ENCODE results near the gene FUT3.
A peak's percentile ranks its signal among the peaks of the same experiment; 100 is the strongest.

FUT3 gene

DNA sequence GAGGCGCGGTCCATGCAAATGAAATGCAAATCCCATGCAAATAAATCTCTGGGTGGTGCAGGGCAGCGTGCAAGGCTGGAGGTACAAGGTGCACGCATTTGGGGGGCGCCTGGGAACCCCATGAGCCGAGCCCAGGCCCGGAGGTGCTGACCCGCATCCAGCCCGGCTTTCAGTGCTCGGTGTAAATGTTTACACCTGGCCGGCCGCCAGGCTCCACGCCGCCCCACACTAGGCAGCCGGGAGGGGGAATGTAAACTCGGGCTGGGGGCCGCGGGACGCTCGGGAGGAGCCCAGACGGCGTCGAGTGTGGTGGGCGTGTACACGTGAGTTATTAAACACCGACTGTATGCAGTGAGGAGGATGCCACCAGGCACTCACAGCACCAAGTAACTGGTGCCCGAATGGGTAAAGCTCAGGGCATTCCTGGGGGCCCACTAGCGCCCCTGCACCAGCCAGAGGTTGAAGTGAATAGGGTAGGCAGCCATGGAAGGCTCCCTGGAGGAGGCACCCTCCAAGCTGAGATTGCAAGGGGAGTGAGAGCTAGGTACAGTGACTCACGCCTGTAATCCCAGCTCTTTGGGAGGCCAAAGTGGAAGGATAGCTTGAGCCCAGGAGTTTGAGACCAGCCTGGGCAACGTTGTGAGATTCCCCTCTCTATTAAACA is 28.9 kb downstream of the FUT3 start:
- DNase-seq: no peak

- no peak for DNase-seq
Observed at GRCh38 chr19:5821521-5822180, 29.6 kb downstream of the FUT3 start.

- DNase-seq: no peak
Observed at GRCh38 chr19:5820785-5821184, 30.5 kb downstream of the FUT3 start.

DNA sequence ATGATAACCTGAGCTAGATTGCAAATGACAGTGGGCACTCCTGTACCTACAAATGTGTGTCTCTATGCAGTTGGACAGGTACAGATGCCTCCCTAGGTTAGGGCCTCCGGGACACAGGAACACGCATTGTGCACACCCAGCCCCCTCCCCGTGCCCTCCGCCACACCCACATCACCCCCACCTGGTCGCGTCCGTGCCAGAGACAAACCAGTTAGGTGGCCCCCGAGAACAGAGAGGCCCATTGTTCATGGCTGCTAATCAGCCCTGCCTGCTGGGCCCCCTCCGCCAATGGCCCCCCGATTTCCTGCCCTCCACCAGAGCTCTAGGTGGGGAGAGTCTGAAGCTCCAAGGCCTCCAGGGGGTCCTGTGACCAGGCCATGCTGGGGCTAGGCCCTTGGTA is 32.7 kb downstream of the FUT3 start:
- DNase-seq: no peak

- DNase-seq: no peak
Observed at GRCh38 chr19:5817218-5817617, 34.0 kb downstream of the FUT3 start.

- DNase-seq: no peak
Observed at GRCh38 chr19:5814852-5815246, 36.4 kb downstream of the FUT3 start.

GRCh38 chr19:5814123-5814851 is 37.0 kb downstream of the FUT3 start:
- no peak for DNase-seq

- DNase-seq: no peak
Observed at GRCh38 chr19:5811117-5811516, 40.1 kb downstream of the FUT3 start.

DNA sequence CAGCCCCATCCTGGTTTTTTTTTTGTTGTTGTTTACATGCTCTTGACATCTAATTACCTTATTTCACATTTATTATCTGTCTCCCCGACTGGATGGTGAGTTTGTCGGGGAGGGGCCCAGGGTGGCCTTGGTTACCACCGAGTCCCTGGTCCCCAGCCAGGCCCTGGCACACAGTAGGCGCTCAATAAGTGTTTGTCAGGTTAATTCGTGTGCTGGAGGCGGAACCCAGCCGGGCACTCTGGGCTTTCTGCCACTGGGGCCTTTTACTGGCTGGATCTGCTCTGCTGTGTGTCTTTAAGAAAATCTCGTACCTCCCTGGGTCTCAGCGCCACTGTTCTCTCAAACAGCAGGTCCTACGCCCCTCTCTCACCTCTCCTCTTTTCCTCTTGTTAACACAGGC is 41.8 kb downstream of the FUT3 start:
- DNase-seq: no peak

DNA sequence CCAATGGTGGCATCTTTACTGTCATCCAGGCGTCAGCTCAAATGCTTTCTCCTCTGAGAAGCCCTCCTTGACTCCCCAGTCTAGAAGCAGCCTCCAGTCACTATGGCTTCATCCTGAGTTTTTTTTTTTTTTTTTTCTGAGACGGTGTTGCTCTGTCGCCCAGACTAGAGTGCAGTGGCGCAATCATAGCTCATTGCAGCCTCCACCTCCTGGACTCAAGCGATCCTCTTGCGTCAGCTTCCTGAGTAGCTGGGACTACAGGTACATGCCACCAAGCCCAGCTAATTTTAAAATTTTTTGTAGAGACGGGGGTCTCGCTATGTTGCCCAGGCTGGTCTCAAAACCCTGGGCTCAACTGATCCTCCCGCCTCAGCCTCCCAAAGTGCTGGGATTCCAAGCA is 42.2 kb downstream of the FUT3 start:
- no peak for DNase-seq

DNA sequence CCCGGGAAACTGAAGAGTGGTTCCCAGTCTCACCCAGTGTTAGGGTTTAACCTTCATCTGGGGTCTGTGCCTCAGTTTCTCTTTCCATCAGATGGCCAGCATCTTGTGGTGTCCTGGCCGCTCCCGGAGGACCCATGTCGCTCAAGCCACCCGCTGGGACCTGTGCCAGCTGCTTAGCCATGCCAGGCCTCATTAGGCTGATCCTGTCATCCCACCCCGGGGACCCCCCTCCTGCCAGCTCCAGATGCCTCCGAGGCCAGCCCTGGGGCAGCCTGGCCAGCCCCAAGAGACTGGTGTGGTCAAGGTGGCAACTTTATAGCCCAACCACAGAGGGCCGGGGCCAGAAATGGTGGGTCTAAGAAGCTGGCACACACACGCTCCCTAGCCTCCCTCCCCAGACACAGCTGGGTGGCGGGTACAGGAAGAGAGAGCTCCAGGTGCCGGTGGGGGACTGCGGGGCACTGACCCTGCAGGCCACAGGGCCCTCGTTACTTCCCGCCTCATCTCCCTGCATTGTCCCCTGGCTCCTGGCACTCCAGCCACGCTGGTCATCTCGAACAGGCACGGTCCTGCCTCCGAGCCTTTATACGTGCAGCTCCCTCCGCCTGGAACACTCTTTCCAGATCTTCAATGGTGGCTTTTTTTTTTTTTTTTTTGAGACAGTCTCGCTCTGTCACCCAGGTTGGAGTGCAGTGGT is 43.0 kb downstream of the FUT3 start:
- no peak for DNase-seq

GRCh38 chr19:5806905-5807304 is 44.3 kb downstream of the FUT3 start:
- DNase-seq: no peak

DNA sequence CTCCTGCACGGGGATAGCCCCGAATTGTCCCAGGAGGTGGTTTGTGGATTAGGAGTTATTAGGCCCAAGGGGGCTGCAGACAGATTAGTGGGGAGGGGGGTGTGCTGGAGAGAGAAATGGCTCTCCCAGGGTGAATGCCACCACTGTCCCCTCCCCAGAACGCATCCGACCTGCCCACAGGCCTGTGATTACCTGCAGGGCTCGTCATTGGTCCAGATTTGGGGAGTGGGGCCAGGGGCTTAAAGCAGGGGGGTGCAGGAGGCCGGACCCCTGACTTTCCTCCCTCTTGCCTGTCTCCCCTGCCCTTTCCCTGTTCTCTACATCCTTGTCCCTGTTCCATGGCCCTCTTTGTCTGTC is 45.1 kb downstream of the FUT3 start:
- DNase-seq: no peak

GRCh38 chr19:5805462-5806132 is 45.7 kb downstream of the FUT3 start:
- DNase-seq: peak; percentile 75

- DNase-seq: peak; percentile 47
Observed at GRCh38 chr19:5804516-5805461, 46.5 kb downstream of the FUT3 start, which contains the start of gene NRTN. TSS of gene NRTN (plus strand) at chr19:5805067. CDS start at chr19:5824166, 19,099 bp downstream.

DNA sequence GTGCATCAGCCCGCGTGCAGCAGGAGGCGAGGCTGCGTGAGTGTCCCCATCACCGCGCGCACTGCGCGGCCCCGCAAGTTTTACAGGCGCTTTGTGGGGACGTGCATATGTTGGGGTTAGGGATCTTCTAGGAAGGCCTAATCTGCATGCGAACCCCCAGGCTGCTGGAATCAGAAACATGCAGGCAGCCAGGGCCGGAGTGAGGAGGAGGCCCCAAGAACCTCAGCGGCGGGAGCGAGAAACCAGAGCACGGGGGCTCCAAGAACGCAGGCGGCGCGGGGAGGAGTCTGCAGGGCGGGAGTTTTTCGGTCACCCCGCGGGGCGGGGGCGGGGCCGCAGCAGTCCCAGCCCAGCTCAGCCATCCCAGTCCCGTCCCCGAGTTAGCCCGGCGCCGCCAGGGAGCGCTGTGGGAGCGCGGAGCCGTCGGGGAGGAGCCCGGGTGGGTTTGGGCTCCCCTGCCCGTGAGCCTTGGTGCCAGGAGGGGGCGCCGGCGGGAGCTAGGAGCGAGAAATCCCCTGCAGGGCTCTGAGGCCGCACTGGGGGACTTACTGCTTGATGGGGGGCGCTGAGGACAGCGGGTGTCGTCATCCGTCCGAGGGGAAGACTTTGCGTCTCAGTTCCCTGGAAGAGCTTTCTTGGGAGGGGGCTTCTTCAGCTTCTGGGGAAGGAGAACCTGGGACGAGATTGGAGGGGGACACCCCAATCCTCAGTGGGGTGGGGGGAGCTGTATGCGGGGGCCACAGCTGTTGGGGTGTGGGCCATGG is 47.3 kb downstream of the FUT3 start:
- peak; percentile 88 for DNase-seq

DNA sequence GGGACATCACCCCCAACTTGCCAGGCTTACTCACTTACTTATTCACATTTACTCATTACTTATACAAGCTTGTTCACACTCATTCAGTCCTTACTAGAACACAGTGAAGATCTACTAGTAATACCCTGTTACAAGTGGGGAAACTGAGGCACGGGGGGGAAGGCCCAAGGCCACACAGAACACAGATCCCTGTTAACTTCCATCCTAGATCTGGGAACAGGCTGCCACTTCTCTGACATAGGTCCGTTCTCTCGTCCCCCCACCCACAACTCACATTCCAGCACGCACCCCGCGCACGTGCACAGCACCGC is 47.9 kb downstream of the FUT3 start:
- no peak for DNase-seq

DNA sequence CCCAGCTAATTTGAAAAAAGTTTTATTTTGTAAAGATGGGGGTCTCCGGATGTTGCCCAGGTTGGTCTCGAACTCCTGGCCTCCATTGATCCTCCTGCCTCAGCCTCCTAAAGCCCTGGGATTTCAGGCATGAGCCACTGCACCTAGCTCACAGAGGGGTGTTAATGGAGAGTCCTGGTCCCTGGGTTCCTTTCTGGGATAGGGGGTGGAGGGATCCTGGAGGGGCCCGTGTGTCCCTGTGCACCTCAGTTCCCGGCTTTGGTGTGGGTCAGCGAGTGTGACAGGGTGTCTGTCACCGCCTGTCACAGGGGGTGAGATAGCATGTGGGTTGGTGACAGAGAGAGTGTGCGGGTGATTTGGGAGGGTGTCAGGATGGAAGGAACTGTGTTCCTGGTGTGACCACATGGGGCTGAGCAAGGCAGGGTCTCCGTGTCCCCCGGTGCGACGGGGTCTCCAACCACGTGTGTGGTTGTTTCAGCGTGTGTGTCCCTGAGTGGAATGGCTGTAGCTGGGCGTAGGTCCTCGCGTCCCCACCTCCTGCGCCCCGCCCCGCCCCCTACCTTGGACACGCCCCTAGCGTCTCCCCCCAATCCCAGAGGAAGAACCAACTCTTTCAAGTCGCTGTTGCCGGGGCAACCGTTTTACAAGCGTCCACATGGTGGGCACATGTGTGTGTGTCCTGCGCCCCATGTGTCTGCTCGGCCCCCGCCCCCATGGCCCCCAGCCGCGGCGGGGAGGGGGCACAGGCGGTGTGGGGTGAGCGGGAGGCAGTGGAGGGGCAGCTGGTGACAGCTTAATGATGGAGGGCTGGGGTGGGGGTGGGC is 49.2 kb downstream of the FUT3 start:
- DNase-seq: peak; percentile 65

DNA sequence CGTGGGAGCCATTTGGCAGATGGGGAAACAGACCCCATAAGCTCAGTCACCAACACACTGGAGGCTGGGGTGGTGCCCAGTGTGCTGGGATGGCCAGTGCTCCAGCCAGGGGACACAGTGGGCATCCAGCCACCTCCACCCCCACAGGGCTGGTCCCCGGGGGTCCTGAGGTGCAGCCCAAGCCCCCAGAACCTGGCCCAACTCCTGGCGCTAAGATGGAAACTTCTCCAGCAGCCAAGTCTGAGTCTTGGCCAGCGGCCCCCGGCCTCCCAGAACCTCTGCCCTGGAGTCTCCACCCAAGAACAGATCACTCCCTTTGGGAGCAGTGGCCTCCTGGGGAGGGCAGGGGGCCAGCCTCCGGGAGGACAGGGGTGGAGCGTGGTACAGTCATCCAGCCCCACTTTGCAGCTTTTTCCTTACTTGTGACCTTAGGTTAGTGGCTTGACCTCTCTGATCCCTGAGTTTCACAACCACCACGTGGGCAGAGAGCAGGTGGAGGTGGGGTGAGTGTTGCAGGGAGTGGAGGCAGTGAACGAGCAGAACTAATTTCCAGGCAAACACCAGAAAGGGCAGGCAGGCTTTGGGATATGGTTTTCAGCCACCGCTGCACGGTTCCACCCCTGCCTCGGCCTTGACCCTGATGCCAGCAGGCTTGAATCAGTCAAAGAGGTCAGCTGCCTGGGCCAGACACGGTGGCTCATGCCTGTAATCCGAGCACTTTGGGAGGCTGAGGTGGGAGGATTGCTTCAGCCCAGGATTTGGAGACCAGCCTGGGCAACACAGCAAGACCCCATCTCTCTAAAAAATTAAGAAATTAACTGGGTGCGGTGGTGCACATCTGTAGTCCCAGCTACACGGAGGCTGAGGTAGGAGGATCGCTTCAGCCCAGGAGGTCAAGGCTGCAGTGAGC is 50.6 kb downstream of the FUT3 start:
- no peak for DNase-seq
